WI38 (cell line): ENCODE results near the gene CHL1.

ENCODE experiments used
- H3K4me3 ChIP-seq: 2 replicates; pipeline ENCODE4 v1.5.1; 2011; ENCODE audit warnings: low read depth, mild to moderate bottlenecking, control low read depth, low read length
- TF ChIP-seq, protein P1 (sequence below): IDR thresholded peaks from 2 replicates; pipeline ENCODE4 v1.5.1; 2012; ENCODE audit warnings: low read depth, mild to moderate bottlenecking, control low read depth, low read length

The CHL1 gene

DNA sequence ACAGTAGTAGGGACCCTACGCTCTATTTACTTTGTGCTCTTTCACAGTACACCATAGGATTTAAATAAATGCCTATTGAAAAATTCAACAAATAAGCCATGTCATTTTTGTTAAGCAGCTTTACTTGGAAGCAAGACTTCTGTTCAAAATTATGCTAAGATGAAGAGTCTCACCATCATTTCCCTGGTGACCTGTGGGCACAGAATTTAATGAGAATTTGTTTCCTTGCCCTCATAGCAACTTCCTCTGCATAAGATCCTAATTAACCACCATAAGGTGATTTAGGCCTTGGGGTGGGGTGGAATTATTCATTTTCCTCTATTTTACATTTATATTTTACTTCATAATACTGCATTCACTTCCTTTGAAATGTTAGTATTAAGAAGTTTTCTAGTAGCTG lies 70.5 kb downstream of the CHL1 start:
- TF ChIP-seq, protein P1, sequence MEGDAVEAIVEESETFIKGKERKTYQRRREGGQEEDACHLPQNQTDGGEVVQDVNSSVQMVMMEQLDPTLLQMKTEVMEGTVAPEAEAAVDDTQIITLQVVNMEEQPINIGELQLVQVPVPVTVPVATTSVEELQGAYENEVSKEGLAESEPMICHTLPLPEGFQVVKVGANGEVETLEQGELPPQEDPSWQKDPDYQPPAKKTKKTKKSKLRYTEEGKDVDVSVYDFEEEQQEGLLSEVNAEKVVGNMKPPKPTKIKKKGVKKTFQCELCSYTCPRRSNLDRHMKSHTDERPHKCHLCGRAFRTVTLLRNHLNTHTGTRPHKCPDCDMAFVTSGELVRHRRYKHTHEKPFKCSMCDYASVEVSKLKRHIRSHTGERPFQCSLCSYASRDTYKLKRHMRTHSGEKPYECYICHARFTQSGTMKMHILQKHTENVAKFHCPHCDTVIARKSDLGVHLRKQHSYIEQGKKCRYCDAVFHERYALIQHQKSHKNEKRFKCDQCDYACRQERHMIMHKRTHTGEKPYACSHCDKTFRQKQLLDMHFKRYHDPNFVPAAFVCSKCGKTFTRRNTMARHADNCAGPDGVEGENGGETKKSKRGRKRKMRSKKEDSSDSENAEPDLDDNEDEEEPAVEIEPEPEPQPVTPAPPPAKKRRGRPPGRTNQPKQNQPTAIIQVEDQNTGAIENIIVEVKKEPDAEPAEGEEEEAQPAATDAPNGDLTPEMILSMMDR, result no peak
- H3K4me3 ChIP-seq, result no peak overlapping the region

DNA sequence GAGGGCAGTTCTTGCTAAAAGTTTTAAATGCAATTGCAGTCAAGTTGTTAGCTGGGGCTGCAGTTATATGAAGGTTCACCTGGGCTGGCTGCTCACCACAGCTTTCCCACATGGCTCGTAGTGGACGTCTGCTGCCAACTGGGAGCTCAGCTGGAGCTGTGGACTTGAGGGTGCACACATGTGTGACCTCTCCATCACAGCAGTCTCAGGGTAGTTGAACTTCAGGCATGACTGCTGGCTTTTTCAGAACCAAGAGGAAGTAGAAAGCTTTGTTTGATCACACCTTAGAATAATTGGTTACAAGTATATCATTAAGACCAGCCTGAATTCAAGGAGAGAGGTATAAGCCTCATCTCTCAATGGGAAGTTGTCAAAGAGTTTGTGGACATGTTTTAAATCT lies 74.1 kb downstream of the CHL1 start:
- TF ChIP-seq, protein P1, result no peak
- no peak overlapping the region for H3K4me3 ChIP-seq

DNA sequence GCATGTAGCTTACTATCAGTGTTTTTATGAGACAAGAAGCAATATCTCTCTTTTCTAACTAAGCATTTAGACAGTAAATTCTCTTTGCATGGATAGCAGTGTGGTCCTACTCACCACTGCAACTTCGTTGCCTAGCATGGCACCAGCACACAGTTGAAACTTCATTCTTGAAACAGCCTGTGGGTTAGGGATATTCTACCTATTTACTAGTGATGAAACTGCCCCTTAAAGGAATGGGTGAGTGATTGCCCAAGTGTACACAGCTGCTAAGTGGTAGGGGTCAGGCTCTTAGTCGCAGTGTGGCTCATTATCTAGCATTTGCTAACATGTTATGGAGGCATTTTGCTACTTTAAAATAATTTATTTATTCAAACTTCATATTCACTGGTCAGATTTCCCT lies 78.4 kb downstream of the CHL1 start:
- no peak overlapping the region for H3K4me3 ChIP-seq
- TF ChIP-seq, protein P1, result no peak

- H3K4me3 ChIP-seq, result no peak overlapping the region
Observed at GRCh38 chr3:277873-278272, 81.3 kb downstream of the CHL1 start.

GRCh38 chr3:278300-279064 lies 81.9 kb downstream of the CHL1 start:
- TF ChIP-seq, protein P1, result no peak
- H3K4me3 ChIP-seq, result no peak overlapping the region

More at GRCh38 chr3:277873-278272, 81.3 kb downstream of the CHL1 start:
- TF ChIP-seq, protein P1, result no peak

DNA sequence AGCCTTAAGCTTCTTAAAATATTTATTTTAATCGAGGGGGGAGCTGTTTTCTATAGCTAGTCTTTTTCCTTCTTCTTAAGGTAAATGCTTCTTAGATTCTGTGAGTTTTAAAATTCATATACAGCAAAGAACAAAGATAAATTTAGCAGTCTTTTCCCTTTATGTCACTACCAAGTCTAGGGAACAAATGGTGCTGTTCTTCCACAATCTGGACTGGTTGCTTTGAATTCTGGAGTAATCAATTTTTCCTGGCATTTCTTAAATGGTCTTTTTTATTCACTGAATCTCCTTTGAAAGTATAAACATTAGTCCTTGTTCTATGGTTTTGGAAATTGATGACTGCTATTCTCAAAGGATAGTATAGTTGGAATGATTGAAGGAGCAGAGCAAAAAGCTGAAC lies 82.8 kb downstream of the CHL1 start:
- no peak overlapping the region for H3K4me3 ChIP-seq
- TF ChIP-seq, protein P1, result no peak

DNA sequence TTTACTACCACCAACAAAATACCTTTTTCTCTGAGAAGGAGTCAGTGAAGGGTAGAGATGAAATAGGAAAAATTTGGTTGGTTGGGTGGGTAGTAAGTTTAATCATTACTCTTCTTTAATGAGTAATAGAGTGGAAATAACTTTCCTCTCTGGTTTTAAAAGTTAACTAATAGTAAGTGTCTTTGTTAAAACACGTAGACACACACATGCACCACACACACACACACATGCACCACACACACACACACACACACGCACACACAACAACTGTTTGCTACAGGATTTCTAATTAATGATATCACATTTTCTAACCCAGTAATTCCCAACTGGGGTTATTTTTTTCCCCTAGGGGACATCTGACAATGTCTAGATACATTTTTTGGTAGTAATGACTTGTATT lies 84.1 kb downstream of the CHL1 start:
- H3K4me3 ChIP-seq, result no peak overlapping the region
- TF ChIP-seq, protein P1, result no peak
